Measurements from ENCODE around the gene CD7.

Gene CD7

DNA sequence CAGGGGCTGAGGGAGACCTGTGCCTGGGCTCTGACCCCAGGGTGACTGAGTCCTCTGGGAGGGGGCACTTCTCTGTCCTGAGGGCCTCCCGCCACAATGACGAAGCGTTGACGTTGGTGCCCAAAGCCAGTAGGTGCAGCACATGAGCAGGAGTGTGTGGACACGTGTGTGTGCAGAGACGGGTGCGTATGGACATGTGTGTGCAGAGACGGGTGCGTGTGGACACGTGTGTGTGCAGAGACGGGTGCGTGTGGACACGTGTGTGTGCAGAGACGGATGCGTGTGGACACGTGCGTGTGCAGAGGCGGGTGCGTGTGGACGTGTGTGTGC lies 726 bp upstream of the CD7 start:
- Histone ChIP-seq H3K4me3 (replicated peaks; ENCODE audit: low read depth, low read length) (no peak overlapping the region), H3K36me3 (ENCODE audit: control insufficient read depth, insufficient read depth, low read length) (no peaks in the 10 kb centered on the region), H3K27me3 (replicated peaks; ENCODE audit: control insufficient read depth, insufficient read depth, low read length) (no peaks in the 10 kb centered on the region; the same call in 1 of the 2 replicates)
- TF ChIP-seq, protein P1, sequence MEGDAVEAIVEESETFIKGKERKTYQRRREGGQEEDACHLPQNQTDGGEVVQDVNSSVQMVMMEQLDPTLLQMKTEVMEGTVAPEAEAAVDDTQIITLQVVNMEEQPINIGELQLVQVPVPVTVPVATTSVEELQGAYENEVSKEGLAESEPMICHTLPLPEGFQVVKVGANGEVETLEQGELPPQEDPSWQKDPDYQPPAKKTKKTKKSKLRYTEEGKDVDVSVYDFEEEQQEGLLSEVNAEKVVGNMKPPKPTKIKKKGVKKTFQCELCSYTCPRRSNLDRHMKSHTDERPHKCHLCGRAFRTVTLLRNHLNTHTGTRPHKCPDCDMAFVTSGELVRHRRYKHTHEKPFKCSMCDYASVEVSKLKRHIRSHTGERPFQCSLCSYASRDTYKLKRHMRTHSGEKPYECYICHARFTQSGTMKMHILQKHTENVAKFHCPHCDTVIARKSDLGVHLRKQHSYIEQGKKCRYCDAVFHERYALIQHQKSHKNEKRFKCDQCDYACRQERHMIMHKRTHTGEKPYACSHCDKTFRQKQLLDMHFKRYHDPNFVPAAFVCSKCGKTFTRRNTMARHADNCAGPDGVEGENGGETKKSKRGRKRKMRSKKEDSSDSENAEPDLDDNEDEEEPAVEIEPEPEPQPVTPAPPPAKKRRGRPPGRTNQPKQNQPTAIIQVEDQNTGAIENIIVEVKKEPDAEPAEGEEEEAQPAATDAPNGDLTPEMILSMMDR (IDR thresholded peaks at IDR 0.05; ENCODE audit: insufficient read depth, low read length, poor library complexity, severe bottlenecking), result no peak
- no peak for DNase-seq (ENCODE audit: extremely low read depth, insufficient read length)

- TF ChIP-seq, protein P1 (IDR thresholded peaks at IDR 0.05; ENCODE audit: insufficient read depth, low read length, poor library complexity, severe bottlenecking), result no peak
- no peak overlapping the region for H3K4me3 ChIP-seq (replicated peaks; ENCODE audit: low read depth, low read length)
- H3K27me3 ChIP-seq (replicated peaks; ENCODE audit: control insufficient read depth, insufficient read depth, low read length), result no peaks in the 10 kb centered on the region; the same call in 1 of the 2 replicates
- DNase-seq (ENCODE audit: extremely low read depth, insufficient read length), result no peak
- H3K36me3 ChIP-seq (ENCODE audit: control insufficient read depth, insufficient read depth, low read length), result no peaks in the 10 kb centered on the region
These were observed 586 bp downstream of the CD7 start for GRCh38 chr17:82316651-82317393.

DNA sequence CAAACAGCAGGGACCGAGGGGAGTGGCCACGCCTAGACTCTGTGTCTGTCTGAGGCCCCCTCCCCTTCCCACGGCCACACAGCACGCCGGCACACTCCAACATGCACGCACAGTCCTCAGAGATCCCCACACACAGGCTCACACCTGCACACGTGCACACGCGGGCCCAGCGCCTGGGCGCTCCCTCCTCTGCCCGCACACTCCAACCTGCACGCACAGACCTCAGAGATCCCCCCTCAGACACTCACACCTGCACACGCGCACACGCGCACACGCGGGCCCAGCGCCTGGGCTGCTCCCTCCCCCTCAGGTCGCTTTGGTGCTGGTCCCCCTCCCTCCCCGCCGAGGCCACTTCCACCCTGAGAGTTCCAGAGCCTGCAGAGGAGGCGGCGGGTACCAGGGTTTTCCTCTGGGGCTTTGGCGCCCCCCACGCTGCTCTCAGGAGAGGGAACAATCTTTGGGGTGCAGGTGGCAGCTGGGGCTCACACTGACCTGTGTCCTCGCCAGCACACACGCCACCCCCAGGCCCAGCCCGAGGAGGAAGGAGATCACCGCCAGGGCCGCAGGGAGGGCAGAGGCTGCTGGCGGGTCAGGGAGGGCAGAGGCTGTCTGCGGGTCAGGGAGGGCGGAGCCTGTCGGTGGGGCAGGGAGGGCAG lies 1.6 kb downstream of the CD7 start:
- DNase-seq (ENCODE audit: extremely low read depth, insufficient read length), result no peak
- TF ChIP-seq, protein P1 (IDR thresholded peaks at IDR 0.05; ENCODE audit: insufficient read depth, low read length, poor library complexity, severe bottlenecking), result no peak
- no peak overlapping the region for H3K4me3 ChIP-seq (replicated peaks; ENCODE audit: low read depth, low read length)

GRCh38 chr17:82314727-82315605 lies 2.4 kb downstream of the CD7 start:
- Histone ChIP-seq H3K4me3 (replicated peaks; ENCODE audit: low read depth, low read length) (no peak overlapping the region), H3K36me3 (ENCODE audit: control insufficient read depth, insufficient read depth, low read length) (no peaks in the 10 kb centered on the region), H3K27me3 (replicated peaks; ENCODE audit: control insufficient read depth, insufficient read depth, low read length) (no peaks in the 10 kb centered on the region; the same call in 1 of the 2 replicates)
- DNase-seq (ENCODE audit: extremely low read depth, insufficient read length), result no peak
- TF ChIP-seq, protein P1 (IDR thresholded peaks at IDR 0.05; ENCODE audit: insufficient read depth, low read length, poor library complexity, severe bottlenecking), result no peak

More for the DNA sequence above, 1.6 kb downstream of the CD7 start:
- Histone ChIP-seq H3K36me3 (ENCODE audit: control insufficient read depth, insufficient read depth, low read length) (no peaks in the 10 kb centered on the region), H3K27me3 (replicated peaks; ENCODE audit: control insufficient read depth, insufficient read depth, low read length) (no peaks in the 10 kb centered on the region; the same call in 1 of the 2 replicates)

GRCh38 chr17:82314012-82314726 lies 3.2 kb downstream of the CD7 start:
- DNase-seq (ENCODE audit: extremely low read depth, insufficient read length), result no peak

More at GRCh38 chr17:82314012-82314726, 3.2 kb downstream of the CD7 start:
- H3K4me3 ChIP-seq (replicated peaks; ENCODE audit: low read depth, low read length), result no peak overlapping the region
- H3K27me3 ChIP-seq (replicated peaks; ENCODE audit: control insufficient read depth, insufficient read depth, low read length), result no peaks in the 10 kb centered on the region; the same call in 1 of the 2 replicates
- no peaks in the 10 kb centered on the region for H3K36me3 ChIP-seq (ENCODE audit: control insufficient read depth, insufficient read depth, low read length)
- TF ChIP-seq, protein P1 (IDR thresholded peaks at IDR 0.05; ENCODE audit: insufficient read depth, low read length, poor library complexity, severe bottlenecking), result no peak
